Ishikawa (cell line): ENCODE measurements around the gene GRID2.

ENCODE experiments used
- CEBPB ChIP-seq: IDR thresholded peaks from 2 replicates; pipeline ENCODE4 v1.6.1; 2012
- CREB1 ChIP-seq: IDR thresholded peaks from 2 replicates; pipeline ENCODE4 v1.6.1; 2012; ENCODE audit warnings: low read depth
- EP300 ChIP-seq: IDR thresholded peaks from 2 replicates; pipeline ENCODE4 v1.6.1; 2012; ENCODE audit warnings: borderline replicate concordance
- FOXM1 ChIP-seq: IDR thresholded peaks from 2 replicates; pipeline ENCODE4 v1.6.1; 2012; ENCODE audit warnings: low read depth, borderline replicate concordance
- NFIC ChIP-seq: IDR thresholded peaks from 2 replicates; pipeline ENCODE4 v1.6.1; 2012
- RAD21 ChIP-seq: IDR thresholded peaks from 2 replicates; pipeline ENCODE4 v1.6.1; 2012; ENCODE audit warnings: low read depth
- TCF12 ChIP-seq: IDR thresholded peaks from 2 replicates; pipeline ENCODE4 v1.6.1; 2012; ENCODE audit warnings: low read depth
- TEAD4 ChIP-seq: IDR thresholded peaks from 2 replicates; pipeline ENCODE4 v1.6.1; 2012
- YY1 ChIP-seq: IDR thresholded peaks from 2 replicates; pipeline ENCODE4 v1.6.1; 2012; ENCODE audit warnings: low read depth
- ZBTB7A ChIP-seq: IDR thresholded peaks from 2 replicates; pipeline ENCODE4 v1.6.1; 2012; ENCODE audit warnings: low read depth
- TF ChIP-seq, protein P1 (sequence below): IDR thresholded peaks from 2 replicates; pipeline ENCODE4 v1.6.1; 2012; ENCODE audit warnings: low read depth, mild to moderate bottlenecking

DNA sequence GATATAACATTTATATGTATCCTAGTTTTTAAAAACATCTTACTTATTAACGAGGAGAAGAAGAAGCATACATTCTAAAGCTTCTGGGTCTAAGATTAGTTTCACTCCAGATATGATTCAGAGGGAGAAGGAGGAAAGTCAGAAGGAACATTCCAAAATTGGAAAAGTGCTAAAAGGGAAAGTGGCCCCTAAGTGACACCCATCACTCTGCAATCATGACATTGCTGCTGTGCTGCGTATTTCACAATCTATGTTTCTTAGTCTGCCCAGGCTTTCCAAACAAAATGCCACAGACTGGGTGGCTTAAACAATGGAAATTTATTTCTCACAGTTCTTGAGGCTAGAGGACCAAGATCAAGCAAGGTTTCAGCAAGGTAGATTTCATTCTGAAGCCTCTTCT lies 1452.3 kb downstream of the GRID2 start:
- TF ChIP-seq FOXM1 = no peak
- no peak for TF ChIP-seq EP300
- TF ChIP-seq YY1 = no peak
- no peak for TF ChIP-seq NFIC
- TF ChIP-seq CREB1 = no peak
- TF ChIP-seq, protein P1, sequence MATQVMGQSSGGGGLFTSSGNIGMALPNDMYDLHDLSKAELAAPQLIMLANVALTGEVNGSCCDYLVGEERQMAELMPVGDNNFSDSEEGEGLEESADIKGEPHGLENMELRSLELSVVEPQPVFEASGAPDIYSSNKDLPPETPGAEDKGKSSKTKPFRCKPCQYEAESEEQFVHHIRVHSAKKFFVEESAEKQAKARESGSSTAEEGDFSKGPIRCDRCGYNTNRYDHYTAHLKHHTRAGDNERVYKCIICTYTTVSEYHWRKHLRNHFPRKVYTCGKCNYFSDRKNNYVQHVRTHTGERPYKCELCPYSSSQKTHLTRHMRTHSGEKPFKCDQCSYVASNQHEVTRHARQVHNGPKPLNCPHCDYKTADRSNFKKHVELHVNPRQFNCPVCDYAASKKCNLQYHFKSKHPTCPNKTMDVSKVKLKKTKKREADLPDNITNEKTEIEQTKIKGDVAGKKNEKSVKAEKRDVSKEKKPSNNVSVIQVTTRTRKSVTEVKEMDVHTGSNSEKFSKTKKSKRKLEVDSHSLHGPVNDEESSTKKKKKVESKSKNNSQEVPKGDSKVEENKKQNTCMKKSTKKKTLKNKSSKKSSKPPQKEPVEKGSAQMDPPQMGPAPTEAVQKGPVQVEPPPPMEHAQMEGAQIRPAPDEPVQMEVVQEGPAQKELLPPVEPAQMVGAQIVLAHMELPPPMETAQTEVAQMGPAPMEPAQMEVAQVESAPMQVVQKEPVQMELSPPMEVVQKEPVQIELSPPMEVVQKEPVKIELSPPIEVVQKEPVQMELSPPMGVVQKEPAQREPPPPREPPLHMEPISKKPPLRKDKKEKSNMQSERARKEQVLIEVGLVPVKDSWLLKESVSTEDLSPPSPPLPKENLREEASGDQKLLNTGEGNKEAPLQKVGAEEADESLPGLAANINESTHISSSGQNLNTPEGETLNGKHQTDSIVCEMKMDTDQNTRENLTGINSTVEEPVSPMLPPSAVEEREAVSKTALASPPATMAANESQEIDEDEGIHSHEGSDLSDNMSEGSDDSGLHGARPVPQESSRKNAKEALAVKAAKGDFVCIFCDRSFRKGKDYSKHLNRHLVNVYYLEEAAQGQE = no peak
- TF ChIP-seq TCF12 = no peak
- TF ChIP-seq ZBTB7A = no peak
- no peak for TF ChIP-seq RAD21
- TF ChIP-seq TEAD4 = no peak
- TF ChIP-seq CEBPB = no peak
